HG03571 (cell line): ENCODE measurements around the gene ONECUT2.
"Not testable (repeated sequence)": the region's sequence is repeated elsewhere in the genome, so short reads cannot be mapped to it uniquely, and the experiment has no call there.

ENCODE experiments used
- ATAC-seq: cut with Tn5 transposase; IDR thresholded peaks from one replicate; pipeline ENCODE4 v1.9.1; 2021; ENCODE audit not compliant: unreplicated experiment

The ONECUT2 gene

GRCh38 chr18:57445488-57446319, 10.5 kb downstream of the ONECUT2 start:
- no peak for ATAC-seq

DNA sequence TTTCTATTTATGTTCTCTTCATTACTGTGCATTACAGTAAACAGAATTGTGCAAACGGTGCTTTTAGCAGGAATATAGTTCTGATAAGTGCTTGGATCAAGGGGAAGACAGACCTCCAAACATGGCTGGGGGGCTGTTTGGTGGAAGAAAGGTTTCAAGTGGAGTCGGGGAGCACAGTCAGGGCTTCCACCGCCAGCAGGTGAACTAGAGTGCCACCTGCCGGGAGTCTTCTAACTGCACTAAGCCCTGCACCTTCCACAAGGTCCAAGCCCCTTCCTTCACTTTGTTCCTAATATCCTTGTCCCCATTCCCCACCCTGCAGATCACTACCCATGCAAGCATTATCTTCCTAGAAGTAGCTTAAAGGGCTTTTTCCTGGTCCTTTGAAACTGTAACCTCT, 11.1 kb downstream of the ONECUT2 start:
- ATAC-seq, result no peak

DNA sequence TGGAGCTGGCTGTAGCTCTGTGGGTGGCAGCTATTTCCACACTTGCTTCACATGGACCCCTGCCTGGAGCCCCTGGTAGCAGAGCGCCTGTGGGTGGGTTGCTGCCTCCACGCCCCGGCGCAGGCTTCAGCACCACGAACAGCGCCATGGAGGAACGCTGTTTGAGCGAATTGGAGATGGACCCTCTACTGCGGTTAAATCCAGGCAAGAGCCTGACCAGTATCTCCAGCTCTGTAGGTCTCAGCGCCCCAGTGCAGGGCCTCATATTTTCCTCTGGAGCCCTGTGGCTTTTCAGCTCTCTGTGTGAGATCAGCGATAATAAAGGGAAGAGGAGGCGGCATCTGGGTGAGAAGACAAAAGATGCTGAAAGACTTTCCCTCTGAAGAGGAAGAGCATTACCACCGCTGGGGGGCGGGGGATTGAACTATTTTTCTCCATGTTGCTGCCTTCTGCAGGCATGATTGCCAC, 12.0 kb downstream of the ONECUT2 start:
- ATAC-seq, result no peak

DNA sequence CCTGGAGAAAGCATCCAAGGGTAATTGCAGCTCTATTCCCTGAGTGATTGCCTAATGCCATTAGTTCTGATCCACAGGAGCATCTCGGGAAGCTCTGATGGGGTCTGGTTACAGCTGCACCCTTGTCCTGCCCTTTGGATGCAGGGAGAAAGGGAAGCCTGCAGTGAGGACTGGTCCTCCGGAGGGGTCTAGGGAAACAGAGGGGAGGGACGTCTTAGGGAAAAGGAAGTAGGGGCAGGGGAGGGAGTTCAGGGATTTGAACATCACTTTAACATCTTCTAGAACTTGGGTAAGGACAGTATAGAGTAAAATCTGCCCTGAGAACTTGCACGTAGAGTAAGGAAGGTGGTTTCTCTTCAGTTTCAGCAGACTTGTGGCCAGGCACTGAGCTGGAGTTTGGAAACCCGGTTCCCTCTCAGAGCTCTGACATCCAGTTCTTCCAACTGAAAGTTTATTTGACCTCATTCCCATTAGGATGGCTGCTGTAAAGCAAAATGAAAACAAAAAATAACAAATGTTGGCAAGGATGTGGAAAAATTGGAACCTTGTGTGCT, 20.5 kb downstream of the ONECUT2 start:
- no peak for ATAC-seq

- ATAC-seq, result no peak
Measured at GRCh38 chr18:57461652-57462269, 26.6 kb downstream of the ONECUT2 start.

DNA sequence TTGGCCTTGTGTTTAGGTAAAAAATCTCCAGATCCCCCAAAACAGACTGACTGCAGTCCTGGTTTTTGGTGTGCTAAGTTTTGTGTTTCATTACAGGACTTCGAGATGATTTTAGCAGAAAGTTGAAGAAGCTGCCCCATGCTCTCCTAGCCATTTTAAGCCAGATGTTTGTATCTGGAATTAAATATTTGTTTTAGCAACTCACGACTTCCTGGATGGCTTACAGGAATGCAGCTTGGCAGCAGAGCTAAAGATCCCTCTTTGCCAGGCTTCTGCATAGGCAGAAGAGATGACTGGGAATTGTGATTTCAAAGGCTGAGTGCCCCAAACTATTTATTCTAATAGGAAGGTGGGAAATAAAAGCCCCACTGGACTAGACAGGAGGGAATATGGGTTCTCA, 31.1 kb downstream of the ONECUT2 start:
- ATAC-seq, result no peak

- no peak for ATAC-seq
Measured at GRCh38 chr18:57466745-57467409, 31.7 kb downstream of the ONECUT2 start.

DNA sequence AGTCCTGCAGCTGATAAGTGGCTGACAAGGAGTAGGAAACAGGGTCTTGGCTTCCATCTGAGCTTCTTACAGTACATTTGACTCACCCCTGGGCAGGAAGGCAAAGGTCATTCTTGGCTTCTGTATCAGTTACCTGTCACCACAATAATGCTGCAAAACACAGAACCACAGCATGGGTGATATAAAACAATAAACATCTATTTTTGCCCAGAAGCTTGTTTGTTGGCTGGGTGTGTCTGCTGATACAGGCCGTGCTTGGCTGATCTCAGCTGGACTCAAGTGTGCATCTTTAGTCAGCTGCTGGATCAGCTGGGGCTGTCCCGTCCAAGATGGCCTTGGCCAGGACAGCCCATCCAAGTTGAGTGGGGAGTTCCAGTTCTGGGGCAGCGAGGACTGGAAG, 34.7 kb downstream of the ONECUT2 start:
- ATAC-seq, result no peak

GRCh38 chr18:57475408-57475807, 40.2 kb downstream of the ONECUT2 start:
- no peak for ATAC-seq

- ATAC-seq, result no peak
Measured at GRCh38 chr18:57475903-57476302, 40.7 kb downstream of the ONECUT2 start.

DNA sequence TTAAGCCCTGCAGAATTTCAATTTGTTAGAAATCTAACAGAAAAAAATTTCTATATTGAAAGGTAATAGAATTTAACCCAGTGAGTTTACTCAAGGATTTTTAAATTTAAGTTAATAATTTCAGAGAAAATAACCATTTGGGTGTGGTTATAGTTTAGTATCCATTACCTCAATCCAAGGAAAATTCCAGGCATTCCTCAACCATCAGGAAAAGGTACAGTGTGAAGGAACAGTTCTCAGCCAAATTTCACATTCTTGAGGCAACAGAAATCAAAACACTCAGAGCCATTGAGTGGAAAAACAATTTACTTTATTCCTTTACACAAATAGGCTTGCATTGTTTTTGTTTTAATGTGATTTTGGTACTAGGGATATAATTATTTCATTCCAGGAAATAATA, 45.6 kb downstream of the ONECUT2 start:
- ATAC-seq, result no peak

DNA sequence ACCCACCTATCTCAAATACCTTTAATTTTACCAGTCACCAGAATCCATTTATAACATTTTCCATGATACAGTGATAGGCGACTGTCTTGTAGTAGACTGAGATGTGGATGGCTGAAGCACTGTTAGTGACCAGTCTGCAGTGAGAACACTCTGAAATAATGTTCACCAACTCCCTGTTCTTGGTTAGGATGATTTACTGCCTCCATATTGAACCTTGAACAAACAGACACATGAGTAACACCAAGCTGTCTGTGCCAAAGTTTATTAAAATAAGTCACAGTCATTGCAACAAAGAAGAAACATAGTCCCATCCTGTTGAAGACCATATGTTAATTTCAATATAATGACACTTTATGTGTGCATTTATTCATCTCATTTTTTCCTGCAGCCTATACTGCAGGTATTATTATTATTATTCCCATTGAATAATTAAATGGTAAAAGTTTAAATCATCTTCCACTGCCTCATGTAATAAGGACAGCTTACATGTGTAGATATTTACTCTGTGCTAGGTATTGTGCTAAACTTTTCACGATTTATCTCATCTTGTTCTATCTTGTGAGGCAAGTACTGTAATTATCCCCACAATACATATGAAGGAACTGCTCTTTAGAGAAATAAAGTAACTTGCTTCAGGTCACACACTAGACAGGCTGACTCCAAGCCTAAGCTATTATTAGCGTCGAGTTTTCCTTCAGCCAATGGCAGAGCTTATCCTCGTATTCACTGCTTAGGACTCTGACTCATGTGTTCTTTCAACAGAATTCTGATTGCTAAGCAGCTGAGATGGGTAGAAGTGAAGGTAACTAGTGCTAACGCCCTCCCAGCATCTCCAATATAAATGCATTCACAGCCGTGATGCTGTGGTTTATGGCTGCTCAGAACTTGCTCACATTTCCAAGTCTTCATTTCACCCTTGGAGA, 62.5 kb downstream of the ONECUT2 start:
- no peak for ATAC-seq

DNA sequence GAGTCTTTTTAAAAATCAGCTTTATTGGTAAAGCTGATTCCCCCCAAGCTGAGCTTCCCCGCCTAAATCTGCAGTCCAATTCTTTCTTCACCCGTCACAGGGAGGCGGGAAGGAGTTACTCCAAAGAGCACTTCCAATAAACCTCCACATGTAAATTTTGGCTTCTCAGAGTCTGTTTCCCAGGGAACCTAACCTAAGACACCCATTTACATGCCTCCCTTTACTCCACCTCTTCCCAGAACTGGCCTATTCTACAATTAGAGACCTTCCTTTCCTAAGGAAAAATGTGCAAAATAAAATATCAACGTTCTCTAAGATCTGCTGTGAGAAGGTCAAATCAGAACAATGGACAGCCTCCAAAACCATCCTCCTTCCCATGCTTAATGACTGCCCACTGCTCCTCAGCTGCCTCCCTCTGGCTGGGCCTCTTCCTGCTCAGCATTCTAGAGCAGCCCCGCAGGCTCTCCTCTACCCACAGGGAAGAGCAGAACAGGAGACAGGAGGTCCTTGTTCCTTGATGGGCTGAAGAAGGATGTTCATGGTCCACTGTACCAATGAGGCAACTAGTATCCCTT, 63.6 kb downstream of the ONECUT2 start:
- ATAC-seq, result no peak

DNA sequence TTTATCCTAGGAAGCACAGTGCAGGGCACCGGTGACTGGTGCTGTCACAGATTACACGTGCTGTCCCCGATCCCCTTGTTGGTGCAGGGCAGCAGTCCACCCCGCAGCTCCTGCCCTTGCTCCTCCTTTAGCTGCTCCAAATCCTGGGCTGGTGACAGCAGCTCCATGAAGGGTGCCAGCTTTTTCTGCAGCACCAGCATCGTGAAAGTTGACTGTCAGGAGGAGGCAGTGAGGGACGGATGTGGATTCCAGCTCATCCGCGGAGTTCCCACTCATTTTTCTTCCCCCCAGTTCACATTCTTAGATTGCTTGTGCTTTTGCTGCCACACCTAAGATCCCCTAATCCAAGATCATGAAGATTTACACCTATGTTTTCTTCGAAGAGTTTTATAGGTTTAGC, 67.5 kb downstream of the ONECUT2 start:
- no peak for ATAC-seq

DNA sequence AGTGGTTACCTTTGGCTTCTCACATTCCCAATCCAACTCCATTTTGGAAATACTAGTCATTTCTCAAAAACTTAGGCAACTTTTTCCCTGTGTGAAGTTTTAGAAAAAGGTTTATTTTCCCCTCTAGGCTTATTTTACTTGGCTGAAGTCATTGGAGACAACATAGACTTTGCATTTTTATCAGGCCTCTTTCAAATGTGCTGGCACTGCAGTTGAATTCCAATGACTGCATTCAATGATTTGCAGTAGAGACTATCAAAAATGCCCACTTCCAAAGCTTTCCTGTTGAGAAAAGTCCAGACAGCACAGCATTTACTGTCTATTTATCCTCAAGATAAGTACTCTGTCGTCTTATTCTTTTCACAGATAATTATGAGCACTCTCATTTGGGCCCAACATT, 70.1 kb downstream of the ONECUT2 start:
- no peak for ATAC-seq

DNA sequence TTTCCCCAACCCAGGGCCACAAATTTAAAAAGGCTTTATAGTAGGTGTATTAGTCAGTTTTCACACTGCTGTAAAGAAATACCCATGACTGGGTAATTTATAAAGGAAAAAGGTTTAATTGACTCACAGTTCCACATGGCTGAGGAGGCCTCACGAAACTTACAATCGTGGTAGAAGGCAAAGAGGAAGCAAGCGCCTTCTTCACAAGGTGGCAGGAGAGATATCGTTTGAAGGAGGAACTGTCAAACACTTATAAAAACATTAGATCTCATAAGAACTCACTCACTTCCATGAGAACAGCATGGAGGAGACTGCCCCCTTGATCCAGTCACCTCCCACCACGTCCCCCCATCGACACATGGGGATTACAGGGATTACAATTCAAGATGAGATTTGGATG, 80.9 kb downstream of the ONECUT2 start:
- no peak for ATAC-seq

DNA sequence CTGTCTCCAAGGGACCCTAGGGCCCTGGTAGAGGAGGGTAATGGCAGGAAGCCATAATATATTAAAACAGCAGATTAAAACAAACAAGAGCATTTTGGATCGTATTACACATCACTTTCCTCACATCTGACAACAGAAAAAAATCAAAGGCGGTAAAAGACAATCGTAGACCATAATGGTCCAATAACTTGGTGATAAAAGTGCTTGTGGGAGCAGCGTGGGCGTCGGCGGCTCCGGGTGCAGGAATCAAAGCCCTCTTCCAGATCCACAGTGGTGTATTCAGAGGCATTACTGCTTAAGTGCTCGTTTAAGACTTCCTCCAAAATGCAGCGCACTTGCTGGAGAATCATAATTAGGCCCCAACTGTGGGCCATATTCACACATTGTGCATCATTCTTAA, 83.4 kb downstream of the ONECUT2 start:
- ATAC-seq, result no peak

DNA sequence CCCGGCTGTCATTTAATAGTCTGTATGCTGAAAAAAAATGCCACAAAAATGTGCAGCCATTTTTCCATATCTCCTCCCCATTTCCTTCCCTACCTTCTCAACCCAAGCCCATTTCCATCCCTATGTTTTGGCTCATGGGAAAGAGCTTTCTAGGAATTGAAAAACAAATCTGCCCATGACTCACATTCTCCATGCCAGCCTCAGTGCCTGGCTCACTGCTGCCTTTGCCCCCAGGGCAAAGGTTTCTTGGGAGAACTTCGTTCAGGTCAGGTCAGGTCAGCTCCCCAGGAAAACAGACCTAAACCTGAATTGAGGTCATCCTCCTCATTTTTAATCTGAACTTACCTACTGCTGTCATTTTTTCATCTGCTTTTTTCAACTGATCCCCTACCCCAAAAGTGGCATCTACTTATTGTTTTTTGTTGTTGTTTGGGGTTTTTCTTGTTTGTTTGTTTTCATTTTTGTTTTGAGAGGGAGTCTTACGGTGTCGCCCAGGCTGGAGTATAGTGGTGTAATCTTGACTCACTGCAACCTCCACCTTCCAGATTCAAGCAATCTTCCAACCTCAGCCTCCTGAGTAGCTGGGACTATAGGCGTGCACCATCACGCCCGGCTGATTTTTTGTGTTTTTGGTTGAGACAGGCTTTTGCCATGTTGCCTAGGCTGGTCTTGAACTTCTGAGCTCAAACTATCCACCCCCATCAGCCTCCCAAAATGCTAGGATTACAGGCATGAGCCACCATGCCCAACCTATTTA, 84.7 kb downstream of the ONECUT2 start:
- no peak for ATAC-seq

GRCh38 chr18:57522348-57522747, 87.2 kb downstream of the ONECUT2 start:
- ATAC-seq, result not testable (repeated sequence)
